Ishikawa (cell line): ENCODE results near the gene ETHE1.

Experiments
- CEBPB ChIP-seq: IDR thresholded peaks from 2 replicates; pipeline ENCODE4 v1.6.1; 2012
- EP300 ChIP-seq: IDR thresholded peaks from 2 replicates; pipeline ENCODE4 v1.6.1; 2012; ENCODE audit warnings: borderline replicate concordance
- NFIC ChIP-seq: IDR thresholded peaks from 2 replicates; pipeline ENCODE4 v1.6.1; 2012
- RAD21 ChIP-seq: IDR thresholded peaks from 2 replicates; pipeline ENCODE4 v1.6.1; 2012; ENCODE audit warnings: low read depth
- TAF1 ChIP-seq: IDR thresholded peaks from 2 replicates; pipeline ENCODE4 v1.6.1; 2012; ENCODE audit warnings: low read depth, mild to moderate bottlenecking
- TCF12 ChIP-seq: IDR thresholded peaks from 2 replicates; pipeline ENCODE4 v1.6.1; 2012; ENCODE audit warnings: low read depth
- TEAD4 ChIP-seq: IDR thresholded peaks from 2 replicates; pipeline ENCODE4 v1.6.1; 2012
- YY1 ChIP-seq: IDR thresholded peaks from 2 replicates; pipeline ENCODE4 v1.6.1; 2012; ENCODE audit warnings: low read depth
- TF ChIP-seq, protein P1 (sequence below): IDR thresholded peaks from 2 replicates; pipeline ENCODE4 v1.6.1; 2012; ENCODE audit warnings: low read depth, mild to moderate bottlenecking

DNA sequence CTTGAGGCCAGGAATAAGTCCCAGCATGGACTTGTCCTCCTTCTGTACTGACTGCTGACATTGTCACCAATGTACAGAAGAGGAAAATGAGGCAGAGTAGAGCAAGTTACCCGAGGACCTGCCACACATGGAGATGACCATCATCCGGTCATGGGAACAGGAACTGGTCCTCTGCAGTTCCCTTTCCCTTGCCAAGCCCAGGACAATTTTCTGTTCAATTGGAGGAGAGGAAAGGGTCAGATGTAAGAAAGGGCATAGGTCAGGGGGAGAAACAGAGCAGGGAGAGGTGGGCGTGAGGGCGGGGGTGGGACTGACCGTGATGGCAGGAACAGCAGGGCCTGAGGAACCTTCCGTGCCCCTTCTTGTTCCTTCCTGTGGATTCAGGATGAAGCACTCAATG lies 41.0 kb downstream of the ETHE1 start:
- TF ChIP-seq YY1, result no peak
- TF ChIP-seq RAD21, result no peak
- no peak for TF ChIP-seq EP300
- TF ChIP-seq TEAD4, result no peak
- no peak for TF ChIP-seq CEBPB
- TF ChIP-seq NFIC, result no peak
- TF ChIP-seq TAF1, result no peak
- no peak for TF ChIP-seq TCF12
- TF ChIP-seq, protein P1, sequence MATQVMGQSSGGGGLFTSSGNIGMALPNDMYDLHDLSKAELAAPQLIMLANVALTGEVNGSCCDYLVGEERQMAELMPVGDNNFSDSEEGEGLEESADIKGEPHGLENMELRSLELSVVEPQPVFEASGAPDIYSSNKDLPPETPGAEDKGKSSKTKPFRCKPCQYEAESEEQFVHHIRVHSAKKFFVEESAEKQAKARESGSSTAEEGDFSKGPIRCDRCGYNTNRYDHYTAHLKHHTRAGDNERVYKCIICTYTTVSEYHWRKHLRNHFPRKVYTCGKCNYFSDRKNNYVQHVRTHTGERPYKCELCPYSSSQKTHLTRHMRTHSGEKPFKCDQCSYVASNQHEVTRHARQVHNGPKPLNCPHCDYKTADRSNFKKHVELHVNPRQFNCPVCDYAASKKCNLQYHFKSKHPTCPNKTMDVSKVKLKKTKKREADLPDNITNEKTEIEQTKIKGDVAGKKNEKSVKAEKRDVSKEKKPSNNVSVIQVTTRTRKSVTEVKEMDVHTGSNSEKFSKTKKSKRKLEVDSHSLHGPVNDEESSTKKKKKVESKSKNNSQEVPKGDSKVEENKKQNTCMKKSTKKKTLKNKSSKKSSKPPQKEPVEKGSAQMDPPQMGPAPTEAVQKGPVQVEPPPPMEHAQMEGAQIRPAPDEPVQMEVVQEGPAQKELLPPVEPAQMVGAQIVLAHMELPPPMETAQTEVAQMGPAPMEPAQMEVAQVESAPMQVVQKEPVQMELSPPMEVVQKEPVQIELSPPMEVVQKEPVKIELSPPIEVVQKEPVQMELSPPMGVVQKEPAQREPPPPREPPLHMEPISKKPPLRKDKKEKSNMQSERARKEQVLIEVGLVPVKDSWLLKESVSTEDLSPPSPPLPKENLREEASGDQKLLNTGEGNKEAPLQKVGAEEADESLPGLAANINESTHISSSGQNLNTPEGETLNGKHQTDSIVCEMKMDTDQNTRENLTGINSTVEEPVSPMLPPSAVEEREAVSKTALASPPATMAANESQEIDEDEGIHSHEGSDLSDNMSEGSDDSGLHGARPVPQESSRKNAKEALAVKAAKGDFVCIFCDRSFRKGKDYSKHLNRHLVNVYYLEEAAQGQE, result no peak
